H1 (cell line): Measurements from ENCODE around the gene SNX25.

ENCODE experiments used
- EZH2 ChIP-seq: fragments of 200-600 bp; sonication (generic); IDR thresholded peaks from 2 replicates; pipeline ENCODE4 v1.7.1; 2012; ENCODE audit warnings: low read depth, mild to moderate bottlenecking, moderate library complexity, low read length, inconsistent platforms; ENCODE audit not compliant: severe bottlenecking
- POLR2A ChIP-seq, 2 experiments: IDR thresholded peaks; 1 replicate in 1 of 2; 2 replicates in 1 of 2; pipeline ENCODE4 v1.6.1; 2011; ENCODE audit warnings: low read depth in 2 of 2, low read length in 2 of 2, mild to moderate bottlenecking in 2 of 2; ENCODE audit errors: control extremely low read depth in 1 of 2
- RAD21 ChIP-seq, 2 experiments: IDR thresholded peaks in 1 of 2; conservative IDR thresholded peaks in 1 of 2; 2 replicates each; pipeline ENCODE4 v1.6.1; 2011; ENCODE audit warnings: low read depth in 2 of 2, low read length in 2 of 2, improper control_type of control experiment in 1 of 2, inconsistent platforms in 1 of 2, mild to moderate bottlenecking in 1 of 2, moderate library complexity in 1 of 2
- SAP30 ChIP-seq: fragments of 300-600 bp; sonication (generic); IDR thresholded peaks from 2 replicates; pipeline ENCODE4 v1.7.1; 2012; ENCODE audit warnings: low read length, moderate library complexity, mild to moderate bottlenecking, inconsistent platforms; ENCODE audit not compliant: insufficient read depth, insufficient replicate concordance
- SIX5 ChIP-seq: IDR thresholded peaks from 2 replicates; pipeline ENCODE4 v1.6.1; 2011; ENCODE audit warnings: mild to moderate bottlenecking, low read depth, low read length
- SUZ12 ChIP-seq: fragments of 200-600 bp; sonication (generic); IDR thresholded peaks from 2 replicates; pipeline ENCODE4 v1.6.1; 2012; ENCODE audit warnings: mild to moderate bottlenecking, inconsistent platforms, low read length, moderate library complexity, mixed read lengths
- ZNF274 ChIP-seq: IDR thresholded peaks from 2 replicates; pipeline ENCODE4 v1.7.0; 2012; ENCODE audit warnings: low read length, borderline replicate concordance; ENCODE audit errors: extremely low read depth
- TF ChIP-seq, protein P1 (sequence below), 3 experiments: IDR thresholded peaks; 1 replicate in 2 of 3; 2 replicates in 1 of 3; pipeline versions ENCODE4 v1.5.1 to v1.6.1; 2011; ENCODE audit warnings: low read length in 3 of 3, mild to moderate bottlenecking in 3 of 3, inconsistent platforms in 2 of 3, low read depth in 1 of 3, moderate library complexity in 1 of 3; ENCODE audit not compliant: insufficient read depth in 1 of 3; ENCODE audit errors: control extremely low read depth in 1 of 3

DNA sequence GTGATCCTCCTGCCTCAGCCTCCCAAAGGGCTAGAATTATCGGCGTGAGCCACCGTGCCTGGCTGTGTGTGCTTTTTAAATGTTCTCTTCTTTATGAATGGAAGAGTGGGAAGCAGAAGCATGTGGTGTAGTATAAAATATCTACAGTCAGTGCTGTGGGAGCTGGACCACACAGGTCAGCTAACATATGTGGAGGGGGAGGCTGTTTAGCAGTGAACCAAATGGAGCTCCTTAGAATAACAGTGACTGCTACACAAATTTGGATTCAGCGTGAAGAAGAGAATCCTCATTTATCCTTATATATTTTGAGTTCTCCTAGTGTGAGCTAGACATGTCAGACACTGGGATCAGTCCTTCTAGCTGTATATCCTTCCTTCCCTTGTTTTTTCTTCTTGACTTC lies 3.2 kb downstream of the SNX25 start:
- TF ChIP-seq, protein P1, sequence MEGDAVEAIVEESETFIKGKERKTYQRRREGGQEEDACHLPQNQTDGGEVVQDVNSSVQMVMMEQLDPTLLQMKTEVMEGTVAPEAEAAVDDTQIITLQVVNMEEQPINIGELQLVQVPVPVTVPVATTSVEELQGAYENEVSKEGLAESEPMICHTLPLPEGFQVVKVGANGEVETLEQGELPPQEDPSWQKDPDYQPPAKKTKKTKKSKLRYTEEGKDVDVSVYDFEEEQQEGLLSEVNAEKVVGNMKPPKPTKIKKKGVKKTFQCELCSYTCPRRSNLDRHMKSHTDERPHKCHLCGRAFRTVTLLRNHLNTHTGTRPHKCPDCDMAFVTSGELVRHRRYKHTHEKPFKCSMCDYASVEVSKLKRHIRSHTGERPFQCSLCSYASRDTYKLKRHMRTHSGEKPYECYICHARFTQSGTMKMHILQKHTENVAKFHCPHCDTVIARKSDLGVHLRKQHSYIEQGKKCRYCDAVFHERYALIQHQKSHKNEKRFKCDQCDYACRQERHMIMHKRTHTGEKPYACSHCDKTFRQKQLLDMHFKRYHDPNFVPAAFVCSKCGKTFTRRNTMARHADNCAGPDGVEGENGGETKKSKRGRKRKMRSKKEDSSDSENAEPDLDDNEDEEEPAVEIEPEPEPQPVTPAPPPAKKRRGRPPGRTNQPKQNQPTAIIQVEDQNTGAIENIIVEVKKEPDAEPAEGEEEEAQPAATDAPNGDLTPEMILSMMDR (IDR thresholded peaks at IDR 0.05; ENCODE audit: control extremely low read depth in 1 of 3, insufficient read depth in 1 of 3, low read depth in 1 of 3, low read length in 3 of 3) = no peak
- TF ChIP-seq EZH2 (no peak), SUZ12 (no peak), SAP30 (no peak), SIX5 (no peak), POLR2A (IDR thresholded peaks at IDR 0.05; ENCODE audit: control extremely low read depth in 1 of 2, low read depth in 2 of 2, low read length in 2 of 2) (no peak), ZNF274 (no peak), RAD21 (IDR thresholded peaks at IDR 0.05 in 1 of 2, conservative IDR thresholded peaks at IDR 0.05 in 1 of 2; ENCODE audit: low read depth in 2 of 2, low read length in 2 of 2) (no peak)
